ELR (cell line): ENCODE data around the gene BICC1.

Experiments
- DNase-seq: peaks from one replicate; pipeline ENCODE4 v3.0.0-alpha.2; 2015; ENCODE audit warnings: low read depth

BICC1 gene

DNA sequence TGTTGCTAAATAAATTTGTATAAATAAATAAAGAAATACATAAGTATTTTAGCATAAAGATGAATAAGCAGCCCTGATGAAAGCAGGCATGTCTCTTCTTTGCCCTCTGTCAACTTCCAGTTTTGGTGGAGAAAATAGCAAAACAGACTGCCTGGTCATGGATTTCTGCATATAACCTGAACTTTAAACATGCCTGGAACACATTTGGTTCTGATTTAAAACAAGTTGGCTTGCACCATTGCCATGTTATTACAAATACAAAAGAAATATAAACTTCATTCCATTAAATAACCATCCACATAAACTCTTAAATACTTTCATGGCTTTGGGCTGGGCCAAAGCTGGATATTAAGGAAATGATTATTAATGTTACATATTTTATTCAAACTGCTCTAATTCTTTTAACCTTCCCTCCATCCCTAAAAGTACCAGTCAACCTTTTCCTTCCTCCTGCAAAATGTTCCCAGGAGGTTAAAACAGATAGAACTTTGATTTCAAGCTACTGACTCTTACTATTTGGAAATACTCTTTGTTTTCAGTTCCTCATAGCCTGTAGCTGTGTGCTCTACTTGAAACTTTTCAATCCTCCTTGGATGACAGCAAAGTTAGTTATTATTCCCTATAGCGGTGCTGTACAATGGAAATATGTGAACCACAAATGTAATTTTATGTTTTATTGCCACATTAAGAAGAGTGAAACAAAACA lies 96.3 kb downstream of the BICC1 start:
- DNase-seq = no peak

GRCh38 chr10:58609532-58610150 lies 97.0 kb downstream of the BICC1 start:
- DNase-seq = no peak

GRCh38 chr10:58615237-58615935 lies 102.7 kb downstream of the BICC1 start:
- DNase-seq = no peak

DNA sequence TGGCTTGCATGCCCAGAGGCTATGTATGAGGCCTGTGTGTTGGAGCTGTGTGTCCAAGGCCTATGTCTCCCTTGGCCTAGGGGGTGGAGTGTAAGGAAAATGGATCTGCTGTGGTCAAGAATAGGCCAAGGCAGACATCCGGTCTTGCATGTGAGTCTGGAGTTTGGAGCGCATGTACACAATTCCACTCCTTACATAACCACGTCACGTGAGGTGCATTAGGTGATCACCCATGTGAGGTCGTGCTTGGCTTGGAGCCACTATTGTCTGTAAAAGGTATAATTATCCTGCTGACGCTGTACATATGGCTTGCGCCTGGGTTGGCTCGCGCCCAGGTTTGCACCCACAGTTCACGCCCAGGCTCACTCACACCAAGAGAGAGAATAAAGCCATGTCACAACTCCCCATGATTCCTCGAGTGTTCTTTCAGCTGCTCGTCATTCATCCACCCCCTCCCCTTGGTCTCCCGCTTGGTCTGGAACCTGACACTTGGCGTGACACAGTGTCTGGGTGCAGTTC lies 105.5 kb downstream of the BICC1 start:
- no peak for DNase-seq

- no peak for DNase-seq
Measured at GRCh38 chr10:58621379-58622077, 108.9 kb downstream of the BICC1 start.

DNA sequence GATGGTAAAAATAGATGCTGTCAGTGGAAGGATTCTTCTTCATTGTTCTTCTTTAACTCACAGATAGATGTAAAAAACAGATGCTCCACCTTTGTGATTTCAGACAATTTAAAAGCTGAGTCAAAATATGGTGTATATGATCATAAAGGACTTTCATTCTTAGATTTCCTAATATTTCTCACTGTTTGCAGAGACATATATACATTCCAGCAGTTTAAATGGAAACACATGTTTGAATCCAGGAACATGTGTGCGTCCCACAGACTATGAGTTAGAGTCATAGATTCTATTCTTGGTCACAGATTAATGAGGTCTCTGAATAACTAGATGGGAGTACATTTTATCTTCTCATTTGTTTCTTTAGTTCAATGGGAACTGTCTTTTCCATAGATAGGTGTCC lies 109.6 kb downstream of the BICC1 start:
- no peak for DNase-seq

DNA sequence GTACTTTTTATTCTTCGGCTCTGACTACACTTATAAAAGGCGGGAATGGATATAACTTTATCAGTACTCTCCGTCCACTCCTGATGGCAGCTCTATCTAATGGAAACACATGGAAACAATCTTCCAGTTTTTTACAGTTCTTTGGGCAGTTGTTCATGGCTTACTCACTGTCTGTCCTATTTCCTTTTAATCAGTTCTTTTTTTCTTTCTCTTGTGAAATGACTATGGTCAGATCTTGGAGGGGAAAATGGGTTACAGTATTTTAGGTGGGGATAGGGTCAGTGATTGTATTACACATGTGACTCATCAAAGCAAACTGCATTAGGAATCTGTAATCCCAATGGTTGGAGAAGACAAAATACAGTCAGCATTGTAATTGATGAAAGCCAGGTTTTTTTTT lies 112.4 kb downstream of the BICC1 start:
- DNase-seq = peak; percentile 83

GRCh38 chr10:58627392-58627791 lies 114.7 kb downstream of the BICC1 start:
- DNase-seq = no peak

- DNase-seq = no peak
Measured at GRCh38 chr10:58631715-58632114, 119.0 kb downstream of the BICC1 start.

DNA sequence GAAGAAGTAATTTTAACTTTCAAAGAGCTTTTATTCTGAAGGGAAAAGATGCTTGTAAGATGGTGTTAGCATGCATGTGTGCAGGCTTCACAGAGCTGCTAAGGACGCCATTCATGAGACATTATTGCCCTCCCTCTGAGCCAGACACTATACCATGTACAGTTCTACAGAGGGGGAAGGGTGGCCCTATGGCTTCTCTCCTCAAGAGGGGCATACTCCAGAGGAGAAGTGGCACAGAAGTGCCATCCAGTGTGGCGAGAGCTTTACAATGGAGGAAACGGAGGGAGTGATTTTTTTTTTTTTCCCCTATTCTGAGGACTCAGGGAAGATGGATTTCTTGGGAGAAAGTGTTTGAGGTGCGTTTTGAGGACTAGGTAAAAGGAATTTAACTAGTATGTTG lies 119.5 kb downstream of the BICC1 start:
- DNase-seq = no peak

DNA sequence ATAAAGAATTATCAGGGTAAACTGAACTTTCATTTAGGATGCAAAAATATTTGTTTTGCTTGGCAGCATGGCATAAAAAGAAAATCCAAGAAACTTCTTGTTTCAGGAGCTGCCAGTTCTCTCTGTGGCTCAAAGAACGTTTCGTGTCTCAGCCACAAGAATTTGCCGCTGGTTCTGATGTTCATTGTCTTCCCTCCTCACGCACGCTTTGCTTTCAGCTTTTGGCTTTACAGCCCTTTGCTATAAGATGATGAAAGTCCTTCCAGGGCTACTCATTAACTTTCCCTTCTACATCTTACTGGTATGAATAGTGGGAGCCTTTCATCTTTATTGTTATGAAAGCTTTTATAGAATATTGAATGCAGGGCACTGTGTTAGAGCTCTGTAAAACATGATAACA lies 124.7 kb downstream of the BICC1 start:
- peak; percentile 54 for DNase-seq

- no peak for DNase-seq
Measured at GRCh38 chr10:58638388-58638787, 125.7 kb downstream of the BICC1 start.

DNA sequence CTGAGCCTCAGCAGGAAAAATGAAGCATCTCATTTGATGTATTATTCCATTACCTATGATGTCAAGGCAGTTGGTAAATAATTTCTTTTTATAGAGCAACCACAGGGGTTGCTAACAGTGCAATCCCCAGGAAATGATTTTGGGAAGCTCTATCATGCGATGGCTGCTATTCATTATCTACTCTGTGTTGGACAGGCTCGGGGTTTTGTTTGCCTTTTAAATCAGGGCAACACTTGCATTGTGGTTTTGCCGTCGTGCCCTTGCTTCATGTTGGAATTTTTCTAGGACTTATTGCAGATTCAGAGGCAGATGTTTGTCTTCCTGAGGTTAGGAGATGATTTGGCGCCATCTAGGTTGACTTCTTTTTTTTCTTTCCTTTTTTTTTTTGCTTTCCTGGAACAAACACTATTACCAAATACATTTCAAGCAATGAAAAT lies 128.4 kb downstream of the BICC1 start:
- DNase-seq = peak; percentile 80

- DNase-seq = peak; percentile 82
Measured at GRCh38 chr10:58641708-58642107, 129.0 kb downstream of the BICC1 start.

DNA sequence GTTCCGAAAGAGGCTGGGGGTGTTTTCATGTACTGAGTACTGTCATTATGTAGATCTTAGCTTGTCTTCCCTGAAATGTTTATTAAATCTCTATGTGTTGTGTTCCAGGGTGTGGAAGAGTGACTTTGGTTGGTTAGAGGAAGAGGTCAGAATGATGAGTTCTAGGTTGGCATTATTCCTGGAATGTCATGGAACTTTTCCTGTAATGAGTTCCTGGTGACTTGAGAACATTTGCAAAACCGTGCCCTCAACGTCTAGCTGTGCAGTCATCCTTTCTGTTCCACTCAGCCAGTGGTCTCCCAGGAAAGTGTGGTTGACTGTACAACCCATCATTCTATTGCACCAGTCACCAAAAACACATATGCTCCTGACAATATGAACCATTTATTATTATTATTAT lies 129.6 kb downstream of the BICC1 start:
- DNase-seq = peak; percentile 69

GRCh38 chr10:58642916-58643428 lies 130.3 kb downstream of the BICC1 start:
- DNase-seq = no peak

DNA sequence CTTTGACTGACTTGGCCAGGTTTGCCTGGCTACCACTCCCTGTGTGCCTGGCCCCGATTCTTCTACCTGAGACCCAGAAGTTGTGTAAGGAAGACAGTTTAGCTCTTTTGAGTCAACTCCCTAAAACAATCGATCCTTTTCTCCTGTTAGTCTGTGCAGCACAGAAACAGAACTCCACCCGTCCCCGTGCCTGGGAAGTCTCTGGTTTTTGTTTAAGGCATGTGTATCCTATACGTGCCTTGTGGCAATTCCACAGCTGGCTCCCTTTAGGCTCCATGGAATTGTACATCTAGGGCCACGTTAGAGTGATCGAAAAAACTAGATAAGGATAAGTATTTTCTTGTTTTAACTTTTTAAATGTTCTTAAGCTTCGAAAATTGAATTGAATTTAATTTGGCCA lies 131.6 kb downstream of the BICC1 start:
- no peak for DNase-seq

DNA sequence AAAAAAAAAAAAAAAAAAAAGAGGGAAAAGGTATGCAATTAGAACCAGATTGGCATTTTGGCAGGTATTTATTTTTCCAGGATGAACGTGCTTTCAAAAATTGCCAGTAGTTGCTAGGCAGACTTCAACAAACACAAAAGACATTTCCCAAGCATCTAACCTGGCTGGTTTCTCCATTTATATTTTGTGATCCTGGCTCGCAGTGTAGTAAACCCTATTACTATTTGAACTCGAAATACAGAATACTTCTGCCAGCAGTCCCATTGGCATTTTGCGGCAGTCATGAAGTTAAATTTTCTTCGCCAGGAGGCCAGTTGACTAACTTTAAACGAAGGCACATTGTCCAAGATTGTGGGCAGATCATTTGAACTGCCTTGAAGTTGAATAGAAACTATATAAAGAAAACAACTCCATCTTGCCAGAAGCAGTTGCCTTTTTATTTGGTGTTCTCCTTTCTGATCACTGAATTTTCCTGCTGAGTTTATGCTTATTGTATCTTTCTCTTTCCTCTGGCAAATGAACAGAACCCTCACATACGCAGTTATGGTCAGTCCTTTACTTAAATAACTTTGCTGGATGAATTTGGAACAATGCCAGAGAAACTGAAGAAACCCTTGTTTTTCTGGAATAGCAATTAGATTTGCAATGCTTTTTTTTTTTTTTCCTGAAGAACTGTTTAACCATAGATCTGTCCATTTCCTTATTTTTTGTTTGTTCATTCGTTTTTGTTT lies 132.9 kb downstream of the BICC1 start:
- no peak for DNase-seq

DNA sequence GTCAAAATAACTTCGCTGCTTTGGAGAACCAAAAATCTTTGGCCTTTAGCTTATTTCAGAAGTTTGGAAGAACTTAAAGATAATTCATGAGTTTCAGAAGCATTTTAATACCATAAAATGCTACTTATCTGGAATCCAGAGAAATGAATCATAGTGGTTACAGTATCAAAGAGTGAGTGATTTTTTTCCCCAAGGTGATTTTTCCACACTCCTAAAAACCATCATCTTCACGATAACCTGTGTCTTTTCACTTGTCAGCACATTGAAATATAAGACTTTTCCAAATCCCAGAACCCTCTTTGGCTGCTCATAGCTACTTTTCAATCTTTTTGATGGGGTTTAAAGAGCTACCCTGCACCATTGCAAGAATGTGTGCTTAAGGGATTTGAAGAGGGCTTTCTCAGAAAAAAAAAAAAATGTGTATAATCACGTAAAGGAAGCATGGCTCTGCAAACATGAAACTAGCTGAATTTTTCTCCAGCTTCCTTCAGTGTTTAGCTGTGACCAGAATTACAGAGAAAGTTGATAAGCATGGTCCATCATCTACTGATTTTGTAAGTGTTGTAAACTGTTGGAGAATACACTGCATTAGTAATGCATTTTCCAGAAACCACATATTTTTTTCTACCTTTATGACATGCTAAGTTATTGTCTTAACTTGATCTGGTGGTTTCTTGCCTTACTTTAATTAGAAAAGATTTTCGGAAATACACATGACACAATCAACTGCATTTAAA lies 134.9 kb downstream of the BICC1 start:
- DNase-seq = no peak

DNA sequence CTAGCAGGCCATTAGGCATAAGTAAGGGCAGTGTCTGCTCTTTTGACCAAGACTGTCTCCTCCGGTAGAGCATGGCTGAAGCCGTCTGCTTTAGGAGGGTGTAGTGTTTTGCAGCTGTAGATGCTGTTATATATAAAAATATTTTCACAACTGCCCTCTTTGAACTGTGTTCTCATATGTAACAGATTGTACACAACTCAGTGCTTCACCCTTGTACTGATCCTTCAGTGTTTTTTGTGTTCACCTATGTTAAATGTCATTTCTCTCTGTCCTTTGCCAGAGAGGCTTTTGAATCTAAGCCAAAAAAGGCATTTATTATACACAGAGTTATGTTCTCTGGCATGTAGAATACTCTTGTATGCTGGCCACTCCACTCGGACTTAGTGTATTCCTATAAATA lies 135.5 kb downstream of the BICC1 start:
- no peak for DNase-seq

DNA sequence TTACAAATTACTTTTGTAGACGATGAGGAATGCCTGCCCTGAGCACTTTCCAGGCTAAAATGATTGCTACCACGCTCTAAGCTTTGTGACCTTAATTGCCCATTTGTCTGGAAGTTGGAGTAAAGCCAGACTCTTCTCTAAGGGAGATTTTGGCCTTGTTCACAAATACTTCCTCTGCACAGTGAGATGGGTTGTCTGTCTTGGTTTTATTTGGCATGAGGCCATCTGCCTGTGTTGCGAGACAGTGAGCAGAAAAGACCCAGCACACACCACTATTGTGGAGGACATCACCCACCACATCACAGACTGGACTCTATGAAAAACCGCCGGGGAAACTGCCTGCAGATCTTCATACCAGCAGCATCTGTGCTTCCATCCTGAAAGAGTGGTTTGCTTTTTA lies 138.4 kb downstream of the BICC1 start:
- DNase-seq = no peak
